ENCODE measurements around the gene HCRT.
"Not testable (repeated sequence)": the region's sequence is repeated elsewhere in the genome, so short reads cannot be mapped to it uniquely, and the experiment has no call there.

HCRT gene

DNA sequence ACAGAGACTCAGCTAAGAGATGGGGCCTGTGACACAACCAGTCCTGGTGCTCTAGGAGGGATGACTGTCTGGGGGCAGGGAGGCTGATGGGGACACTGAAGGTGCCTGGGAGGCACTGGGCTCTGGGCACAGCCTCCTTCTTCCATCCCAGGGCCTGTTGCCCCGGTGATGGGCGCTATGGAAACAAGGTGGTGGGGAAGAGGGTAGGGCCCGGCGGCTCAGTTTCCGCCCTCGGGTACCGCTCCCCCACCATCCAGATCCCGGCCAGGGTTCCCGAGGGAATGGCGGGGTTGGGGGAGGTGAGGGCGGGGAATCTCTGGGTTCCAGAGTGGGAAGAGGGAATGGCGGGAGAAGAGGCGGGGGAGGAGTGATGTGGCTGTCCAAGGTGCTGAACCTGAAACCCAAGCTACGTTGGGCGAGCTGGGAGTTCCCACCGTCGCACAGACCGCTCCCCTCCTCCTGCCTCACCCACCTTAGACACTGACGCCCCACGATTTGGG is 5.3 kb downstream of the HCRT start:
- DNase-seq (ENCODE audit: low spot score): peak; percentile 62

DNA sequence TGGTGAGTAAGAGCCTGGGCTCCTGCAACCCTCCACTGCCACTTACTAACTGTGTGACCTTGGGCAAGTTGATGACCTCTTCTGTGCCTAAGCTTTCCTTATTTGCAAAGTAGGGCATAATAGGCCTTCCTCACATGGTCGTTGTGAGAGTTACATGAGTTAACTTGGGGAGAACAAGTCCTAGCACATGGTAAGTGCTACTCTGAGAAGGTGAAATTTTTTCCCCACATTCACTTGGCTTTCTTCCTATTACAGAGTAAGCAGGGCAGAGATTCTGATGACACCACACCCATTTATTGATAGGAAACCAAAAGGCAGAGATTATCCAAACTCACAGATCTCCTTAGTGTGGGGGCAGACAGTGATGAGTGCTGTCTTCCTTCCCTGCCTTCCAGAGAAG is 5.9 kb downstream of the HCRT start:
- no peak for DNase-seq (ENCODE audit: low spot score)

DNA sequence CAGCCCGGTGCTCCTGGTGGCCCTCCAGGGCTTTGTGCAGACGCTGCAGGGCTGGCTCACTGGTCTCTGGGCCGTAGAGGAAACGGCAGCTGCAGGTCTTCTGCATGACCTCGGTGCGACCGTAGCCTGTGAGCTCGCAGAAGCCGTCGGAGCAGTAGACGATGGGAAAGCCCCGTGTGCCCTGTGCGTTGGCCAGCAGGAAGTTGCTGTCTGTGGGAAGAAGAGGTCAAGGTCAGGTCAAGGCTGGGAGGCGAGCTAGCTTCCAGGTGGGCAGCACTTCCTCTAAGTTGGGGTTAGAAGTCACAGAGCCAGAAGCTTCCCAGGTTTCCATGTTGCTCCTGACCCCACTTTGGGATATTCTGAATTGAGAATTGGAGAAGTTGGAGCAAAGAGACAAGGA is 6.4 kb downstream of the HCRT start:
- no peak for DNase-seq (ENCODE audit: low spot score)

DNA sequence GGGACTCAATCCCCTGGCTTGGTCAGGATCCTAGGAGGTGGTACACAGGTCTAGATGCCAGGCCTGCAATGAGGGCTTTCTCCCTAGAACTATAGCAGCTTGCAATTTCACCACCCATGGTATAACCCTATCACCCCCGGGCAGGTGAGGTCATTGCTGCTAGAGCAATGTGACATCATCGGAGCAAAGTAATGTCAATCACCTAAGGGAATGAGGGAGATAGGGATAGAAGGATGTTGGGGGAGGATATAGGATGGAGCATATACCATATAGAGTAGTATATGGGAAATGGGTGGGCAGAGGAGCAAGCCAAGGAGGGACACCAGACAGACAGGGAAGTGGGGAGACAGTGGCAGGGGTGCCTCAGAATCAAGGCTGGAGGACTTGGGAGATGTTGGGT is 7.6 kb downstream of the HCRT start:
- no peak for DNase-seq (ENCODE audit: low spot score)

DNA sequence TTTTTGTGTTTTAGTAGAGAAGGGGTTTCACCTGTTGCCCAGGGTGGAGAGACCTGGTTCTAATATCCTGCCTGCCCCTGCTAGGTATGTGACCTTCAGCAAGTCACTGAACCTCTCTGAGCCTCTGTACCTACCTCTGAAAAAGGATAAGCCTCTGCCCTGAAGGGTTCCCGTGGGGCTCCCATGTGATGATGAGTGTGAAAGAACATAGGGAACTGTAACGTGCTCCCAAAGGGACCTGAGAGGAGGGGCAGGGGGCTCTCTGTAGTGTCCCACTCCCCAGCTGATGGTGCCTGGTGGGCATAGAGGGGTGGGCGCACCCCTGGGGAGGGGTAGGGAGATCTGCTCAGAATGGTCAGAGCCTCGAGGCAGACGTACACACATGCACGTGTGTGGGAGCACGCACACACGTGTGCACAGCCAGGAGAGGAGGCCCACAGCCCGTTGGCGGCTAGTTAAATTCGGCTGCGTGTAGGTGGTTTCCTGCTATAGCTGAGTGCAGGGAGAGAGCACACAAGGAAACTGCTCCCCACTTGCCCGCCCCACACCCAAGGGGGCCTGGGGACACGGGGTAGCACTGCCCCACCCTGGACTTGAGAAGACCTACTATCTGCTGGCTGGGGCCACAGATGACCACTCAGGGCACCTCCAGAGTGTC is 11.0 kb downstream of the HCRT start:
- no peak for DNase-seq (ENCODE audit: low spot score)

DNA sequence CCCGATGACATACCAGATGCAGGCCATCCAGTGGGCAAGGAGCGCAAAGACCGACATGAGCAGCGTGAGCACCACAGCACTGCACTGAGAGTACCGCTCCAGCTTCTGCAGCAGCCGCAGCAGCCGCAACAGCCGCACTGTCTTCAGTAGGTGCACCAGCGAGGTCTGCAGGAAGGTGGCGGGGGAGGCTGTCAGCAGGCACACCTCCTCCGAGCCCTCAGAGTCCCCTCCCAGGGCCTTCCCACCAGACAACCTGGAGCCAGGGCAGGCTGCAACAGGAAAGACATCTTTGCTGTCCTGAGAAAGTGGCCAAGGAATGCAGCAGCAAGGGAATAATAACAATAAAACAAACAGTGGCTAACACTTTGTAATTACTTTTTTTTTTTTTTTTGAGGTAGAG is 13.4 kb downstream of the HCRT start:
- no peak for DNase-seq (ENCODE audit: low spot score)

DNA sequence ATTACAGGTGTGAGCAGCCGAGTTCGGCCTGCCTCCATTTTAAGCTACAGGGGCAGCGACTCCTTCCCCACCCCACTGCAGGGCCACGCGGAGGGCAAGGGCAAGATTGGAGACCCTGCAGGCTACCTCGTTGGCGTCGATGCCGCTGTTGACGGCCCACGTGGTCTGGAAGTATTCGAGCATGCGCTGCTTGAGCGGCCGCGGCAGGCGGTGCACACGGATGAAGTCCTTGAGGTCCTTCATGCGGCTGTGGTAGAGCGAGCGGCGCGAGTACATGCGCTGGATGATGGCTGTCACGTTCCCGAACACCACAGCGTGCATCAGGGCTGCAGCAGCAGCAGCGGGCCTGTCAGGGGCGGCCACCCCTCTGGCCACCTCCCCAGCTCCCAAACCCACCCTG is 15.9 kb downstream of the HCRT start:
- no peak for DNase-seq (ENCODE audit: low spot score)

DNA sequence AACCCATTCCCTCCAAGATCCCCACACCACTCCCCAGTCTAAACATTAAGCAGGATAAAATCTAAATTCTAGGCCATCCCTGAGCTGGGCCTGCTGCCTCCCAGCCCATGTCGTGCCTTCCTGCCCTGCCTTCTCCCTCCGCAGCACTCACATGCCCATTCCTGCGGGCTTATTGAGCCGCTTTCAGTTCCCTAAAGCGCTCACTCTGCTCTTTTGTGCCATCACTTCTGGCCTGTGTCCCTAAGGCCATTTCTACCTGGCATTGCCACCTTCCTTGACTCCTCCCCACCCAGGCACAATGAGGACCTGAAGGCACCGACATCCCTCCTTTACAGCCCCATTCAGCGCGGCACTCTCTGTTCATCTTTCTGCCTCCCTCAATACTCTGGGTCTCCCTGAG is 17.4 kb downstream of the HCRT start:
- DNase-seq (ENCODE audit: low spot score): no peak

DNA sequence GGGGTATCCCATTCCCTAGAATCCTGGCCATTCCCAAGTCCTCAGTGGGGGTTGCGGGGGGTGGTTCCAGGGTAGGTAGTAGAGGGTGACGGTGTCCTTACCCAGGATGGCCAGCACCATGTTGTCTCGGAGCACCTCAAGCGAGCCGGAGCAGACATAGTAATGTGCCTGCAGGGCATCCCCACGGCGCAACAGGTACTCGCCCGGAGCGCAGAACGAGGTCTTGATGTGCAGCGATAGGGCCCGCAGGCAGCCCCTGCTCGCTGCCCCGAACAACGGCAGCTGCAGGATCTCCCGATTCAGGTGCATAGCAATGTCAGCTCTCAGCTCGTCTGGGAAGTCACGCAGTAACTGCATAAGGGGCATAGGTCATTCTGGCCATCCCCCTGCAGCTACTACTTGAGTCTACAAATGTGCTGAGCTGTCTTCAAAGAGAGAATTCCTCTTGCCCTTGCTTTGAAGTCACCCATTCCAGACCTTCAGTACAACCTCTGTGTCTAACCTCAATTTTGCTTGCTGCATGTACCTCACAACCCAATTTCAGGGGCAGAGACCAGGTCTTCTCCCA is 19.0 kb downstream of the HCRT start:
- no peak for DNase-seq (ENCODE audit: low spot score)

DNA sequence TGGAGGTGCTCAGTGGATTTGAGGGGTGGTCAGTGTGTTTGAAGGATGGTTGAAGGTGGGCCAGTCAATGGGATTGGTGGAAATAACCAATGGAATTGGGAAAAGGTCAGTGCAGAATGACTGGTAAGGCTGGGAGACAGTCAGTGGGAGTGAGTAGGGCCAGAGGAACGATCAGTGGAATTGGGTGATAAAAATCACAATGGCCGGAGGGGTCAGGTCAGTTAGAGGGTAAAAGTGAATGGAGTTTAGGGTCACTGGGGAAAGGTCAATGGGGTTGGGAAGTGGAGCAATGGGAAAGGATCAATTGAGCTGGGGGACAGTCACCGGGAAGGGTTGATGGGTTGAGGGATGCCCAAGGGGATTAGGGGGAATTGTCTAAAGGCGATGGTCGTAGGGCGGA is 19.5 kb downstream of the HCRT start:
- no peak for DNase-seq (ENCODE audit: low spot score)

DNA sequence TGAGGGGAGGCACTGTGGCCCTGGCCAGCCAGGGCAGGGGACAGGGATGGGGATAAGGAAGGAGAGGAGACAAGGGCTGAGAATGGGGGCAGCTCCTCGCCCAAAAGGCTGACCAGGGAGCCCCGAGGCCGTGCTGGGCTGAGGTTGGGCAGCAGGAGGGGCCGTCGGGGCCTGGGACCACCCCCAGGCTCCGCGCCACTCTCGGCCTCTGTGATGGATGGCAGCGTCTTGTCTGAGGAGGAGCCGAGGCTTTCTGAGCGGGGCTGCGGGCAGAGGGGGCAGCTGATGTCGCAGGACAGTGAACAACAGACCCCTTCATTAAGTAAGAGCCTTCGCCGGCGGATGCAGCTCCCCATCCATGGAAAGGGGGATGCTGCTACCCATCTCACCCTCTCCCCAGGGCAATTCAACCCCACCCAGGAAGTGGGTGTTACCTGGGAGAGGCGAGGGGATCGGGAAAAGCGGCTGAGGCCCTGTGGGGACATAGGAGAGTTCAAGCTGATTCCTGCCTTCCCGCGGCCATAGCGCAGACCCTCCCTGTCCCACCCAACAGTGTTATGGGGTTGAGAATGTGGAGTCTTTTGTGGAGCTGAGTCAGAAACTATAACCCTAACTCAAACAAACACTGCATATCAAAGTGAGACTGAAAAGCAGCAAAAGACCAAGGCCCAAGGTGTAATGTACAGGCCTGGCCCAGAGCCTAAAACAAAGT is 21.4 kb downstream of the HCRT start:
- DNase-seq (ENCODE audit: low spot score): no peak

DNA sequence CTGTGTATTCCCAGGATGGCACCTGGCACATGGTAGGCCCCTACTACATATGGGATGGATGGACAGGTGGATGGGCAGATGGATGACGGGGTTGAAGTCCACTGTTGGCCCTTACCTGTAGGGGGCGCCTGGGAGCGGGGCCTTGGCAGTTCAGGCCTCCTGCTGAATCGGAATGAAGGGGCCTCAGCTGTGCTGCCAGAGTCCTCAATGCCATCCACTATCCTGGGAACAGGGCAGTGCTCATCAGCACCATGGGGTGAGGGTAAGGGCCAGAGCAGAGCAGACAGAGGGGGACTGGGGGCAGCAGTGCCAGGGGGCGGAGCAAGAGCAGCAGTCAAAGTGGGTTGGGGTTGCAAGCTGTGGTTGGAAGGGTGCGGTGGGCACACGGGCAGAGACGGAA is 22.1 kb downstream of the HCRT start:
- peak; percentile 71 for DNase-seq (ENCODE audit: low spot score)

DNA sequence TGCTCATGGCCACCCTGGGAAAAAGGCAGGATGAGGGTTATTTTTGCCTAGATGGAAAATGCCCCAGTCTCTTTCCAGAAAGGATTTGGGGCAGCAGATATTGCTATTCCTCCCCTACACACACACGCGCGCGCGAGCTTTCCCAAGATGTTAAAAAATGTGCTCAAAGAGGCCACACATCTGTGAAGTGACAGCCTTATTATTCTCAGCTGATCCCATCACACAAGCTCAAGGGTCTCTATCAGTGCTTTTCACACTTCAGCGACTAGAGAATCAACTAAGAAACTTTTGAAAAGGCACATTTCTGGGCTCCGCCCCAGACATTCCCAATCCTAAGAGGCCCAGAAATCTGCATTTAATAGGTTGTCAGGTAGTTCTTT is 24.7 kb downstream of the HCRT start:
- DNase-seq (ENCODE audit: low spot score): no peak

DNA sequence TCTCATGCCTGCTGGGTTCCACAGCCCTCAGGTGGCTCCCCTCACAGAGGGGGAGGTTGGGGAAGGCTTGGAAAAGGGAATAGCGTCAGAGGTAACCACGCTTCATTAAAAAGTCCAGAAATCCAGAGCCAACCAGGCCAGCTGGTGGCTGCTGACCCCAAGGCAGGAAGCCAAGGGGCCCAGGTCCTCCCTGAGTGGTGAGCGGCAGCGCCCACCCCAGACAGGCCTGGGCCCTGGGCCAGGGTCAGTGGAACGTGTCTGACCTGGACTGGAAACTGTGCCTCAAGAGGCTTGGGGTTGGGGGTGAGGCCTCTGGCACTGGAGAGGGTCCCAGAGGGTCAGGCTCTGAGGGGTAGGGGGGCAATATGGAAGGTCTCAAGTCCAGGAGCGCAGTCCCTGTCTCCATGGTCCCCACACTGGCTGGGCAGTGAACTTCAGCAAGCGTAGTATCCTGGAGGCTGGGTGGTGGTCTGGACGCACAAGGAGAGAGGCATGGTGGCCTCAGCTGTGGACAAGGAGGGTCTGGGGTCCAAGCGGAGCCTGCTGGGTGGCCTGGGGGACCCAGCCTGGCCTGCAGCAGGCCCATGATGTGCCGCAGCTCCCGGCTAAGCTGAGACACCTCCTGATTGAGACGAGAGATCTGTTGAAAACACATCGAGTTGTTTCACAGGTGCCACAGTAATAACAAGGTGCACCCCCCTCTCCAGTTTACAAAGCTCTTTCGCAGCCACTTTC is 25.3 kb downstream of the HCRT start:
- DNase-seq (ENCODE audit: low spot score): no peak

DNA sequence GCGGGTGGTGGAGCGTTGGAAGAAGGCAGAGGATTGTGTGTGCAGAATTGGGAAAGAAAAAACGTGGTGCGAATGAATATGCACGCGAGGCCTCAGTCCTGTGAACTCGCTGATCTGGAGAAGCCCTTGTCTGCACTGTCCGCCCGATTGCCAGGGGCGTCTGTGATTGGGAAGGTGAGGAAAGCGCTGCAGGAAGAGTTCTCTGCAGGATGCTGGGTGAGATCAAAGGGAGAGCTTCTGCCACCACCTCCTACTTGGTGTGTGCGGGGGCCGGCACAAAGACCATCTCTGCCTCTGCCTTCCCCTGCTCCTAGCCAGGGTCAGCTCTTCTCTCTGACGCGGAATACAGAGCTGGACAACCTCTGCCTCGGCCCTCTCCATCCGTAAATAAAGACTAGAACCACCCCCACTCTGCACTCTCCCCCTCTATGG is 29.6 kb downstream of the HCRT start:
- no peak for DNase-seq (ENCODE audit: low spot score)

DNA sequence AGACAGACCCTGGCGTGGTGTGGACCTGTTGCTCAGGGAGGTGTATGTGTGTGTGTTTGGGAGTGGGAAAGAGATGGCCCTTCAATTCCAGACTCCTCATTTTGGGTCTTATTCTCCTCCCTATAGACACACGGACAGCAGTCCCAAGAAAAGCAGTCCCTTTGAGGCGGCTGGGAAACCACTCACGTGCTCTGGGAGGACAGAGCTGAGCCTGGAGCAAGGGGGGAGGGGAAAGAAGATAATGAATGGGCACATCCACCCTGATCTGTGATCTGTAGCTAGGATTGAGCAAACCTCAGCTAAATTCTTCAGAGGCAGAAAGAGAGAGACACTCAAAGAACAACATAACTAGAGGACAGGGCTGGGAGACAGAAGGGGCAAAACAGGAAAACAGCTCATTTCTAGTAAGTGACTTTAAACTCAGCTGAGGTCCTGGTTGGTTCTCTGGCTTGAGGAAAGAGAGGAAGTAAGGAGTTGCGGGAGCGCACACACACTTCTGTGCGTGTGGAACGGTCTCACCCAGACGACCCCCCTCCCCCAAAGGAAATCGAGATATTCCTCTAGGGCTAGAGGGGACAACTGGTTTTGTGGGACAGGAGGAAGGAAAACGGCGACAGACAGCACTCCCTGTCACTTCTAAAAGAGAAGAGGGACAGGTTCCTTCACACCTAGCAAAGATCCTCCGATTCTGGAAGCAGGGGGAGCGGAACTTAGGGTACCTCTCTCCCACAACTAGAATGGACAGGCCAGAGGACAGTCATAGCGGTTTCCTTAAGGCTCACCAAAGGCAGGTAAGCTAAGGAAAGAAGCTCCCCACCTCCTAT is 31.1 kb downstream of the HCRT start:
- no peak for DNase-seq (ENCODE audit: low spot score)

DNA sequence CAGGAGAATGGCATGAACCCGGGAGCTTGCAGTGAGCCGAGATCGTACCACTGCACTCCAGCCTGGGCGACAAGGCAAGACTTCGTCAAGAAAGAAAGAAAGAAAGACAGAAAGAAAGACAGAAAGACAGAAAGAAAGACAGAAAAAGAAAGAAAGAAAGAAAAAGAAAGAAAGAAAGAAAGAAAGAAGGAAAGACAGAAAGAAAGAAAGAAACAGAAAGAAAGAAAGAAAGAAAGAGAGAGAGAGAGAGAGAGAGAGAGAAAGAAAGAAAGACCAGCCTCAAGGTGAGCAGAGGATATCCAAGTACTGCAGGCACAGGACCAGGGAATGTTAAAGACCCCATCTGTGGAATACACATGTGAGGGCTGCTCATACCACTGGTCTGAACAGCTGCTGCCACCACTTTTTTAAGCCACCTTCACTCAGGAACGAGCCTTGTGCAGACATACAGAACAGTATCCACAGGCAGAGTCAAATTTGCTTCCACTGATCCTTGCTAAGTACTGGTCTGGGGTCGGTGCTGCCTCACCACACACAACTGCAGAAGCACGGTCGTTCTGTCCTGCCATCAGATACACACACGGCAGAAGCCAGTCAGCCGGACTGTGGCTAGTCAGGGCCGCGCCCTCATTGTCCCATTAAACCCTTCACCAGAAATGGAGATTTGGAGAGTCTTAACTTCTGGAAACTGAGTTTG is 38.2 kb downstream of the HCRT start:
- no peak for DNase-seq (ENCODE audit: low spot score)

DNA sequence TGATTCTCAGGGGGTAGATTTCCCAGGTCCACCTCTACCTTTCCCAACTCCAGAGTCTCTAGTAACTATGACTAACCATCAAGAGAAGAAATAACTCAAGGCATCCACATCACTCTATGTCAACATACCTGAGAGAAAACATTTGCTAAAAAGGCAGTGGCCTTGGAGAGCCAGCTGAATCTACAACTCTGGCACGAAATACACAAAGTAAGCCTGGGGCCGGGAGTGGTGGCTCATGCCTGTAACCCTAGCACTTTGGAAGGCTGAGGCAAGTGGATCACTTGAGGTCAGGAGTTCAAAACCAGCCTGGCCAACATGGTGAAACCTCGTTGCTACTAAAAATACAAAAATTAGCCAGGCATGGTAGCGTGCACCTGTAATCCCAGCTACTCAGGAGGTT is 42.1 kb downstream of the HCRT start:
- DNase-seq (ENCODE audit: low spot score): not testable (repeated sequence)

DNA sequence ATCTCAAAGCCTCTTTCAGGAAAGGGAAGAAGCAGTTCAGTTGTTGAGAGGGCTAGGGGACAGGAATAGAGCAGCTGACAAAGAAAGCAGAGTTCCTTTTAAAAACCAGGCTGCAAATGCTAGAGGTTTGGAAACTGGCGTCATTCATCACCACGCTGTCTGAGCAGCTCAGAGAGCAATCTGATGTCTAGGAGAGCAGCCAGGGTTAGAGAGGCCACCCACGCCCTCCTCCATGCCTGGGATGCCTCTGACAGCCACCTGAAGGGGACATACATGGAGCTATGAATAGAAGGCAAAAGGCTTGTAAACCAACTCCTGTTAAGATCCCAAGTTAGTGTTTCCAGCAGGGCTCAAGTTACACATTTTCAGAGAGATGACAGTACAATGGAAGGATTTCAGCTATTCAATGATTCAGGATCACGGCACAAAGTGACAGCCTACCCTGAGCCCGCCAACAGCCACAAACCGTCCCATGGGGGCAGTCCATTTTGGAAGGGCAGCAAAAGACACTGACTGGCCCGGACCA is 42.8 kb downstream of the HCRT start:
- DNase-seq (ENCODE audit: low spot score): no peak

DNA sequence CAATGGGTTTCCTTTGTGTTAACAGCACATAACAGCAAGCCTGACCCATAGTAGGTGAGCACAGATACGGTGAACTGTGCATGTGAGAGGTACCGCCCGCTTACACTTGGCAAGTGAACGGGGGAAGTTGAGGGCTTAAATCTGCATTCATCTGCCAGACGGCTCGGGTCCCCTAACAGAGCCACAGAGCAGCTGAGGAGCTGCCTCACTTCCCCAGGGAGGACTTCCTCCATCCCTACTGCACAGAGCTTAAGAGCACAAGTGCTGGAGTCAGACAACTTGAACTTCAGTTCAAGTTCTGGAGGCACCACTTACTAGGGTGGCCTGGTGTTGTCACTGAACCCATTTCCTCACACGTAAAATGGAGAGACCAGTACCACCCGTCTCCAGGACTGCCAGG is 43.9 kb downstream of the HCRT start:
- peak; percentile 43 for DNase-seq (ENCODE audit: low spot score)

DNA sequence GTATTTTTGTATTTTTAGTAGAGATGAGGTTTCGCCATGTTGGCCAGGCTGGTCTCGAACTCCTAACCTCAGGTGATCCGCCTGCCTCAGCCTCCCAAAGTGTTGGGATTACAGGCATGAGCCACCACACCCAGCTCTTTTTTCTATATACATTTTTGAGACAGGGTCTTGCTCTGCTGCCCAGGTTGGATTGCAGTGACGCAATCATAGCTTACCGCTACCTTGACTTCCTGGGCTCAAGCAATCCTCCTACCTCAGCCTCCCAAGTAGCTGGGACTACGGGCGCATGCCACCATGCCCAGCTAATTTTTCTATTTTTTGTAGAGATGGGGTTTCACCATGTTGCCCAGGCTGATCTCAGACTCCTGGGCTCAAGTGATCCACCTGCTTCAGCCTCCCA is 44.6 kb downstream of the HCRT start:
- DNase-seq (ENCODE audit: low spot score): not testable (repeated sequence)
